Measurements from ENCODE around the gene RAPGEF2.

- TF ChIP-seq ZNF274 (IDR thresholded peaks at IDR 0.05; ENCODE audit: low read depth, low read length) (no peak), SUZ12 (IDR thresholded peaks at IDR 0.05; ENCODE audit: extremely low read depth, insufficient read depth, insufficient read length) (no peak), YY1 (IDR thresholded peaks at IDR 0.05; ENCODE audit: insufficient read depth, insufficient read length) (no peak)
Observed at GRCh38 chr4:159229164-159229563, 126.3 kb downstream of the RAPGEF2 start.
